Panc1 (cell line): ENCODE results near the gene TIAM2. TPM values are rescaled to one million over a fixed set of nuclear protein-coding genes. Genes with fewer than 3 reads are reported as not detected.
A peak's percentile ranks its signal among the peaks of the same experiment; 100 is the strongest.
"Not testable (repeated sequence)": the region's sequence is repeated elsewhere in the genome, so short reads cannot be mapped to it uniquely, and the experiment has no call there.

Experiments
- ATAC-seq: fragments of 200-7000 bp; cut with Tn5 transposase; 2 replicates; pipeline ENCODE4 v1.9.1; 2020; ENCODE audit warnings: mild to moderate bottlenecking, moderate library complexity
- BruUV-seq: library from RNA; stranded (reverse); fragments of 400-500 nt; replicated peaks from 2 replicates; lab custom pipeline; 2021; lab: Mats Ljungman, UMichigan
- CTCF ChIA-PET: fragments of 300-600 bp; sonication (Branson Sonifier 250); formaldehyde crosslinking; loops from one replicate; lab custom pipeline; 2022; ENCODE audit warnings: antibody characterized with exemption; lab: Charles Lee
- POLR2A ChIA-PET: fragments of 300-600 bp; sonication (Branson Sonifier 250); formaldehyde crosslinking; loops from one replicate; lab custom pipeline; 2022; ENCODE audit warnings: antibody characterized with exemption; lab: Charles Lee
- DNase-seq: peaks from one replicate; pipeline ENCODE4 v3.0.0-alpha.2; 2010; ENCODE audit warnings: low read depth, low spot score
- H3K27ac ChIP-seq: 2 replicates; pipeline ENCODE4 v1.5.1; 2011; ENCODE audit warnings: mild to moderate bottlenecking, low read length, inconsistent platforms
- H3K27me3 ChIP-seq: fragments of 200-500 bp; sonication (Bioruptor generic); 2 replicates; pipeline ENCODE4 v1.6.0; 2014; ENCODE audit warnings: low read length, inconsistent platforms; ENCODE audit not compliant: control insufficient read depth, insufficient read depth
- H3K36me3 ChIP-seq: fragments of 200-500 bp; sonication (Bioruptor generic); 2 replicates; pipeline ENCODE4 v1.5.1; 2014; ENCODE audit warnings: inconsistent platforms, mild to moderate bottlenecking, low read length, moderate library complexity; ENCODE audit not compliant: control insufficient read depth, insufficient read depth
- H3K4me1 ChIP-seq: 2 replicates; pipeline ENCODE4 v1.5.1; 2011; ENCODE audit warnings: inconsistent platforms, mild to moderate bottlenecking, low read length, moderate library complexity; ENCODE audit not compliant: control insufficient read depth, insufficient read depth
- H3K4me3 ChIP-seq, 2 experiments: 2 replicates each; pipeline ENCODE4 v1.5.1; 2011 to 2012; ENCODE audit warnings: low read depth in 2 of 2, low read length in 2 of 2, mild to moderate bottlenecking in 2 of 2, inconsistent platforms in 1 of 2, moderate library complexity in 1 of 2
- H3K9me3 ChIP-seq: fragments of 200-500 bp; sonication (Bioruptor generic); 2 replicates; pipeline ENCODE4 v1.5.1; 2014; ENCODE audit warnings: low read depth, mild to moderate bottlenecking, inconsistent platforms, low read length, moderate library complexity; ENCODE audit not compliant: control insufficient read depth, insufficient read depth
- CTCF ChIP-seq: fragments of 450-650 bp; IDR thresholded peaks from 2 replicates; pipeline ENCODE4 v1.5.1; 2017; ENCODE audit warnings: mild to moderate bottlenecking
- POLR2AphosphoS5 ChIP-seq: IDR thresholded peaks from 2 replicates; pipeline ENCODE4 v1.6.1; 2012; ENCODE audit warnings: mild to moderate bottlenecking, low read depth, low read length, moderate library complexity
- REST ChIP-seq, 2 experiments: IDR thresholded peaks; 2 replicates each; pipeline ENCODE4 v1.6.1; 2011 to 2012; ENCODE audit warnings: low read depth in 2 of 2, control low read depth in 1 of 2, low read length in 1 of 2, mild to moderate bottlenecking in 1 of 2, moderate library complexity in 1 of 2; ENCODE audit not compliant: insufficient read depth in 1 of 2
- SIN3A ChIP-seq: IDR thresholded peaks from 2 replicates; pipeline ENCODE4 v1.6.1; 2012; ENCODE audit warnings: low read depth, mild to moderate bottlenecking, low read length, moderate library complexity, borderline replicate concordance; ENCODE audit not compliant: insufficient read depth
- TCF7L2 ChIP-seq: IDR thresholded peaks from 2 replicates; pipeline ENCODE4 v1.6.1; 2011; ENCODE audit warnings: mild to moderate bottlenecking, low read depth, low read length, inconsistent platforms
- in situ Hi-C: cut with HindIII; loops from 2 replicates; pipeline ENCODE4 v1.10.0; 2016; ENCODE audit warnings: low sequenced_read_pairs, low pct_unique_long_range_greater_than_20kb
- intact Hi-C: fragments of 100-400 bp; cut with micrococcal nuclease; formaldehyde crosslinking; loops from one replicate; pipeline ENCODE4 v1.10.0; 2022; ENCODE audit not compliant: unreplicated experiment
- total RNA-seq: library from RNA; stranded (reverse); gene quantifications from one replicate; pipeline ENCODE4 v1.2.1, GENCODE V29; 2021; ENCODE audit not compliant: unreplicated experiment

The TIAM2 gene
- total RNA-seq, 1 experiment from 2014 or later, result 14.9 TPM

GRCh38 chr6:155227046-155227445 lies 231.9 kb downstream of the TIAM2 start:
- peaks cover 14% of the 10 kb centered on the region for H3K4me1 ChIP-seq
- no peaks in the 10 kb centered on the region for H3K9me3 ChIP-seq
- TF ChIP-seq SIN3A, result no peak
- TF ChIP-seq CTCF, result no peak
- no peak for TF ChIP-seq TCF7L2
- no peak for TF ChIP-seq REST (IDR thresholded peaks at IDR 0.05; ENCODE audit: insufficient read depth in 1 of 2, low read depth in 2 of 2, low read length in 1 of 2)
- TF ChIP-seq POLR2AphosphoS5, result no peak
- intact Hi-C loops (no loop called here), in situ Hi-C loops (no loop called here)
- ATAC-seq, result no peak
- H3K36me3 ChIP-seq, result no peaks in the 10 kb centered on the region
- peak overlapping the region; percentile 45; the same call in 1 of the 2 replicates for H3K27ac ChIP-seq
- ChIA-PET CTCF (no interaction called here), POLR2A (no interaction called here)
- H3K27me3 ChIP-seq, result no peaks in the 10 kb centered on the region
- DNase-seq, result no peak
- BruUV-seq, result no TSS peak
- no peak overlapping the region for H3K4me3 ChIP-seq

- TF ChIP-seq SIN3A (no peak), REST (IDR thresholded peaks at IDR 0.05; ENCODE audit: insufficient read depth in 1 of 2, low read depth in 2 of 2, low read length in 1 of 2) (no peak), TCF7L2 (no peak), POLR2AphosphoS5 (no peak), CTCF (no peak)
- H3K4me3 ChIP-seq, result no peak overlapping the region
- POLR2A ChIA-PET, result no interaction called here
- H3K36me3 ChIP-seq, result no peaks in the 10 kb centered on the region
- H3K27ac ChIP-seq, result peak overlapping the region; percentile 18; the same call in 1 of the 2 replicates
- intact Hi-C loops (no loop called here), in situ Hi-C loops (no loop called here)
- no peak for ATAC-seq
- CTCF ChIA-PET, result no interaction called here
- peaks cover 4% of the 10 kb centered on the region; the same call in 1 of the 2 replicates for H3K4me1 ChIP-seq
- H3K9me3 ChIP-seq, result no peaks in the 10 kb centered on the region
- H3K27me3 ChIP-seq, result no peaks in the 10 kb centered on the region
- no TSS peak for BruUV-seq
- no peak for DNase-seq
These were observed 233.5 kb downstream of the TIAM2 start for GRCh38 chr6:155228546-155229166.

- ATAC-seq, CTCF ChIA-PET, H3K4me3 ChIP-seq, in situ Hi-C loops, DNase-seq, H3K9me3 ChIP-seq, H3K27ac ChIP-seq, intact Hi-C loops, H3K4me1 ChIP-seq, H3K27me3 ChIP-seq, POLR2A ChIA-PET, BruUV-seq, H3K36me3 ChIP-seq: not testable (repeated sequence)
These were observed 235.9 kb downstream of the TIAM2 start for GRCh38 chr6:155230975-155231374.
